ENCODE measurements around the gene VEGFC. TPM values are rescaled to one million over a fixed set of nuclear protein-coding genes. Genes with fewer than 3 reads are reported as not detected.

Gene VEGFC
- total RNA-seq, 2 experiments from 2014 or later: not detected

- Mint-ChIP-seq H3K4me1 (ENCODE audit: low read depth) (no peaks in the 10 kb centered on the region), H3K9me3 (no peaks in the 10 kb centered on the region), H3K36me3 (ENCODE audit: low read depth) (no peaks in the 10 kb centered on the region), H3K27ac (no peak overlapping the region), H3K27me3 (no peaks in the 10 kb centered on the region), H3K4me3 (no peak overlapping the region)
- TF ChIP-seq CTCF (IDR thresholded peaks at IDR 0.05): no peak
- ChIA-PET POLR2A (no interaction called here), CTCF (interaction anchor here (1.1 kb wide), 1 partner anchor 9 kb away, joined by 3 read pairs; no protein-coding TSS in a partner anchor)
- intact Hi-C loops (cut with micrococcal nuclease): no loop called here
- no peak for DNase-seq
- ATAC-seq: no peak
Measured at GRCh38 chr4:176709417-176709816, 83.3 kb downstream of the VEGFC start.

- ChIA-PET POLR2A (no interaction called here), CTCF (no interaction called here)
- no peak for DNase-seq
- Mint-ChIP-seq H3K9me3 (no peaks in the 10 kb centered on the region), H3K27me3 (no peaks in the 10 kb centered on the region), H3K27ac (no peak overlapping the region), H3K36me3 (ENCODE audit: low read depth) (no peaks in the 10 kb centered on the region), H3K4me3 (no peak overlapping the region), H3K4me1 (ENCODE audit: low read depth) (no peaks in the 10 kb centered on the region)
- no peak for ATAC-seq
- intact Hi-C loops (cut with micrococcal nuclease): no loop called here
- no peak for TF ChIP-seq CTCF (IDR thresholded peaks at IDR 0.05)
Measured at GRCh38 chr4:176708771-176709311, 83.9 kb downstream of the VEGFC start.

- H3K9me3 Mint-ChIP-seq: no peaks in the 10 kb centered on the region
- ATAC-seq (no peak), DNase-seq (no peak)
- no peaks in the 10 kb centered on the region for H3K36me3 Mint-ChIP-seq (ENCODE audit: low read depth)
- intact Hi-C loops (cut with micrococcal nuclease): no loop called here
- H3K4me3 Mint-ChIP-seq: no peak overlapping the region
- H3K27me3 Mint-ChIP-seq: no peaks in the 10 kb centered on the region
- no peak for TF ChIP-seq CTCF (IDR thresholded peaks at IDR 0.05)
- CTCF ChIA-PET: no interaction called here
- POLR2A ChIA-PET: no interaction called here
- H3K4me1 Mint-ChIP-seq (ENCODE audit: low read depth): no peaks in the 10 kb centered on the region
- H3K27ac Mint-ChIP-seq: no peak overlapping the region
Measured at GRCh38 chr4:176690716-176691115, 102.0 kb downstream of the VEGFC start.

GRCh38 chr4:176680668-176681180, 112.0 kb downstream of the VEGFC start:
- ChIA-PET CTCF (no interaction called here), POLR2A (no interaction called here)
- Mint-ChIP-seq H3K27me3 (no peaks in the 10 kb centered on the region), H3K4me3 (no peak overlapping the region), H3K9me3 (no peaks in the 10 kb centered on the region), H3K4me1 (ENCODE audit: low read depth) (no peaks in the 10 kb centered on the region), H3K36me3 (ENCODE audit: low read depth) (no peaks in the 10 kb centered on the region), H3K27ac (no peak overlapping the region)
- TF ChIP-seq CTCF (IDR thresholded peaks at IDR 0.05): no peak
- DNase-seq: no peak
- ATAC-seq: no peak
- intact Hi-C loops (cut with micrococcal nuclease): no loop called here

GRCh38 chr4:176676901-176677300, 115.8 kb downstream of the VEGFC start:
- intact Hi-C loops (cut with micrococcal nuclease): no loop called here
- no peak overlapping the region for H3K27ac Mint-ChIP-seq
- TF ChIP-seq CTCF (IDR thresholded peaks at IDR 0.05): no peak
- ATAC-seq (no peak), DNase-seq (no peak)
- H3K9me3 Mint-ChIP-seq: no peaks in the 10 kb centered on the region
- CTCF ChIA-PET: no interaction called here
- no peak overlapping the region for H3K4me3 Mint-ChIP-seq
- H3K36me3 Mint-ChIP-seq (ENCODE audit: low read depth): no peaks in the 10 kb centered on the region
- H3K27me3 Mint-ChIP-seq: no peaks in the 10 kb centered on the region
- H3K4me1 Mint-ChIP-seq (ENCODE audit: low read depth): no peaks in the 10 kb centered on the region
- POLR2A ChIA-PET: no interaction called here
